Measurements from ENCODE around the gene SOD3. TPM values are rescaled to one million over a fixed set of nuclear protein-coding genes. Genes with fewer than 3 reads are reported as not detected.

The SOD3 gene
- total and polyA plus RNA-seq, 2 donors (not counting 1 experiment from before 2014, with no cell fraction given), result 19.6 to 34.8 TPM

DNA sequence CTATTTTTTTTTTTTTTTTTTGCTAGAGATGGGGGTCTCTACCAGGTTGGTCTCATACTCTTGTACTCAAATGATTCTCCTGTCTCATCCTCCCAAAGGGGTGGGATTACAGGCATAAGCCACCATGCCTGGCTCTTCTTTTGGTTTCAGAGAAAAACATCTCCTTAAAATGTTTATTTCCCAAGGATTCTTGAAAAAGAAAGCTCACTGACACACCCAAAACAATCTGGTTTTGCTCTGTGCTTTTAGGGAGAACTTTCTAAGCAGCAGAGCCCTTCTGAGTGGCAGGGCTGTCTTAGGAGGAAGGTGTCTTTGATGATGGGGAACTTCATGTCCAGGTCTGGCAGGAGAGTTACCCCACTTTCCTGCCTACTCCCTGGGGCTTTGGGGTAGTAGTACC is 1.2 kb downstream of the SOD3 start:
- H3K4me3 ChIP-seq (replicated peaks in 1 of 4; ENCODE audit: control extremely low read depth in 1 of 4, insufficient read depth in 1 of 4, low read depth in 3 of 4, low read length in 4 of 4), result peak overlapping the region in 1 of 4 experiments; percentile 71
- TF ChIP-seq EZH2 (IDR thresholded peaks at IDR 0.05; ENCODE audit: low read length, missing control alignments), result no peak
- peaks cover 2% of the 10 kb centered on the region for H3K27me3 ChIP-seq (ENCODE audit: control insufficient read depth, insufficient read depth, low read length)
- H3K4me1 ChIP-seq (ENCODE audit: control insufficient read depth, extremely low read depth, insufficient read depth, low read length), result peaks cover 9% of the 10 kb centered on the region
- H3K4me2 ChIP-seq (ENCODE audit: extremely low read depth, insufficient read depth, low read length), result no peak overlapping the region
- H3K27ac ChIP-seq (ENCODE audit: insufficient read depth, low read length), result no peak overlapping the region
- no peaks in the 10 kb centered on the region for H3K36me3 ChIP-seq (ENCODE audit: control insufficient read depth, insufficient read depth, low read length)
- H2AFZ ChIP-seq (ENCODE audit: low read length), result no peak overlapping the region
- no peak for DNase-seq (ENCODE audit: low read depth in 2 of 2)
- H3K9ac ChIP-seq (ENCODE audit: insufficient read depth, low read length), result no peak overlapping the region
- H4K20me1 ChIP-seq (ENCODE audit: control insufficient read depth, extremely low read depth, insufficient read depth, low read length), result no peaks in the 10 kb centered on the region
- no peaks in the 10 kb centered on the region for H3K79me2 ChIP-seq (ENCODE audit: control insufficient read depth, insufficient read depth, low read length)
- no peaks in the 10 kb centered on the region for H3K9me3 ChIP-seq (ENCODE audit: control insufficient read depth, insufficient read depth, low read depth, low read length)

- no peak overlapping the region for H3K4me3 ChIP-seq (replicated peaks in 1 of 4; ENCODE audit: control extremely low read depth in 1 of 4, insufficient read depth in 1 of 4, low read depth in 3 of 4, low read length in 4 of 4)
- H3K79me2 ChIP-seq (ENCODE audit: control insufficient read depth, insufficient read depth, low read length), result no peaks in the 10 kb centered on the region
- no peak for DNase-seq (ENCODE audit: low read depth in 2 of 2)
- H3K36me3 ChIP-seq (ENCODE audit: control insufficient read depth, insufficient read depth, low read length), result no peaks in the 10 kb centered on the region
- no peaks in the 10 kb centered on the region for H4K20me1 ChIP-seq (ENCODE audit: control insufficient read depth, extremely low read depth, insufficient read depth, low read length)
- no peak overlapping the region for H2AFZ ChIP-seq (ENCODE audit: low read length)
- no peak overlapping the region for H3K27ac ChIP-seq (ENCODE audit: insufficient read depth, low read length)
- no peaks in the 10 kb centered on the region for H3K9me3 ChIP-seq (ENCODE audit: control insufficient read depth, insufficient read depth, low read depth, low read length)
- H3K4me2 ChIP-seq (ENCODE audit: extremely low read depth, insufficient read depth, low read length), result no peak overlapping the region
- peaks cover 9% of the 10 kb centered on the region for H3K4me1 ChIP-seq (ENCODE audit: control insufficient read depth, extremely low read depth, insufficient read depth, low read length)
- H3K27me3 ChIP-seq (ENCODE audit: control insufficient read depth, insufficient read depth, low read length), result peaks cover 2% of the 10 kb centered on the region
- no peak overlapping the region for H3K9ac ChIP-seq (ENCODE audit: insufficient read depth, low read length)
- no peak for TF ChIP-seq CTCF (conservative IDR thresholded peaks at IDR 0.05 in 1 of 2, IDR thresholded peaks at IDR 0.05 in 1 of 2; ENCODE audit: low read depth in 1 of 2, low read length in 2 of 2)
- TF ChIP-seq EZH2 (IDR thresholded peaks at IDR 0.05; ENCODE audit: low read length, missing control alignments), result no peak
Observed at GRCh38 chr4:24798036-24798610, 2.8 kb downstream of the SOD3 start.

DNA sequence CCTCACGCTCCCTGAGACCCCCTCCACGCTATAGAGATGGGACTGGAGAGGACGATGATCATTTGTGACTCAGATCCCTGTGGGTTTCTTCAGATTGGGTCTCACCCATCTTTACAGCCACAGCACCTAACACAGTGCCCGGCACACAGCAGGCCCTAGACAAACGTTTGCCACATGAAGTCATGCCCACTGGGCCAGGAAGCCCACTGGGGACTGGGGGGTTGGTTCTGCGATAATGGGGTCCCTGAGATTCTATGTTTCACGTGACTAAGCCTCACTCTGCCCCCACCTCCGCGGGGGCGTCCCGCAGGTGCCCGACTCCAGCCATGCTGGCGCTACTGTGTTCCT is 3.8 kb downstream of the SOD3 start:
- no peak overlapping the region for H3K4me2 ChIP-seq (ENCODE audit: extremely low read depth, insufficient read depth, low read length)
- H4K20me1 ChIP-seq (ENCODE audit: control insufficient read depth, extremely low read depth, insufficient read depth, low read length), result no peaks in the 10 kb centered on the region
- DNase-seq (ENCODE audit: low read depth in 2 of 2), result no peak
- no peaks in the 10 kb centered on the region for H3K79me2 ChIP-seq (ENCODE audit: control insufficient read depth, insufficient read depth, low read length)
- no peak overlapping the region for H2AFZ ChIP-seq (ENCODE audit: low read length)
- H3K9ac ChIP-seq (ENCODE audit: insufficient read depth, low read length), result no peak overlapping the region
- H3K9me3 ChIP-seq (ENCODE audit: control insufficient read depth, insufficient read depth, low read depth, low read length), result no peaks in the 10 kb centered on the region
- peaks cover 7% of the 10 kb centered on the region for H3K4me1 ChIP-seq (ENCODE audit: control insufficient read depth, extremely low read depth, insufficient read depth, low read length)
- H3K27me3 ChIP-seq (ENCODE audit: control insufficient read depth, insufficient read depth, low read length), result peaks cover 2% of the 10 kb centered on the region
- no peak overlapping the region for H3K4me3 ChIP-seq (replicated peaks in 1 of 4; ENCODE audit: control extremely low read depth in 1 of 4, insufficient read depth in 1 of 4, low read depth in 3 of 4, low read length in 4 of 4)
- H3K27ac ChIP-seq (ENCODE audit: insufficient read depth, low read length), result no peak overlapping the region
- no peaks in the 10 kb centered on the region for H3K36me3 ChIP-seq (ENCODE audit: control insufficient read depth, insufficient read depth, low read length)
- TF ChIP-seq CTCF (conservative IDR thresholded peaks at IDR 0.05 in 1 of 2, IDR thresholded peaks at IDR 0.05 in 1 of 2; ENCODE audit: low read depth in 1 of 2, low read length in 2 of 2) (no peak), EZH2 (IDR thresholded peaks at IDR 0.05; ENCODE audit: low read length, missing control alignments) (no peak)
